ENCODE measurements around the gene OR4K5. TPM values are rescaled to one million over a fixed set of nuclear protein-coding genes. Genes with fewer than 3 reads are reported as not detected.

Gene OR4K5
- total RNA-seq, 1 experiment from 2014 or later: not detected

Other genes starting within 250 kb of the OR4K5 start
- gene OR11H2, start 206.7 kb upstream of the OR4K5 start, total RNA-seq (2014; rRNA removed; shearing (Covaris generic)): not detected in 2 replicates
- gene OR4Q3, start 177.0 kb upstream of the OR4K5 start, total RNA-seq (2014; rRNA removed; shearing (Covaris generic)): not detected in 2 replicates
- 0.87 TPM in 1 of 2 replicates, not detected in the other for gene OR4M1, start 147.1 kb upstream of the OR4K5 start, total RNA-seq (2014; rRNA removed; shearing (Covaris generic))
- gene OR4N2, start 116.8 kb upstream of the OR4K5 start, total RNA-seq (2014; rRNA removed; shearing (Covaris generic)): 0.14 TPM in 1 of 2 replicates, not detected in the other
- not detected in 2 replicates for gene OR4K2, start 45.5 kb upstream of the OR4K5 start, total RNA-seq (2014; rRNA removed; shearing (Covaris generic))
- gene OR4K1, start 10.3 kb downstream of the OR4K5 start, total RNA-seq (2014; rRNA removed; shearing (Covaris generic)): not detected in 2 replicates
- gene OR4K15, start 55.0 kb downstream of the OR4K5 start, total RNA-seq (2014; rRNA removed; shearing (Covaris generic)): not detected in 2 replicates
- gene OR4Q2, start 81.6 kb downstream of the OR4K5 start, total RNA-seq (2014; rRNA removed; shearing (Covaris generic)): not detected in 2 replicates
- gene OR4K14, start 98.7 kb downstream of the OR4K5 start, total RNA-seq (2014; rRNA removed; shearing (Covaris generic)): not detected in 2 replicates
- not detected in 2 replicates for gene OR4K13, start 115.4 kb downstream of the OR4K5 start, total RNA-seq (2014; rRNA removed; shearing (Covaris generic))
- not detected in 2 replicates for gene OR4L1, start 139.4 kb downstream of the OR4K5 start, total RNA-seq (2014; rRNA removed; shearing (Covaris generic))
- not detected in 2 replicates for gene OR4K17, start 190.1 kb downstream of the OR4K5 start, total RNA-seq (2014; rRNA removed; shearing (Covaris generic))
- gene OR4N5, start 218.2 kb downstream of the OR4K5 start, total RNA-seq (2014; rRNA removed; shearing (Covaris generic)): not detected in 2 replicates